ENCODE results near the gene NTRK2. TPM values are rescaled to one million over a fixed set of nuclear protein-coding genes. Genes with fewer than 3 reads are reported as not detected.

Gene NTRK2
- total and polyA plus RNA-seq, 7 donors: 0.46 to 3.0 (median 2.1) TPM

GRCh38 chr9:85036496-85036895, 367.0 kb downstream of the NTRK2 start:
- no peak overlapping the region for H3K27ac ChIP-seq

DNA sequence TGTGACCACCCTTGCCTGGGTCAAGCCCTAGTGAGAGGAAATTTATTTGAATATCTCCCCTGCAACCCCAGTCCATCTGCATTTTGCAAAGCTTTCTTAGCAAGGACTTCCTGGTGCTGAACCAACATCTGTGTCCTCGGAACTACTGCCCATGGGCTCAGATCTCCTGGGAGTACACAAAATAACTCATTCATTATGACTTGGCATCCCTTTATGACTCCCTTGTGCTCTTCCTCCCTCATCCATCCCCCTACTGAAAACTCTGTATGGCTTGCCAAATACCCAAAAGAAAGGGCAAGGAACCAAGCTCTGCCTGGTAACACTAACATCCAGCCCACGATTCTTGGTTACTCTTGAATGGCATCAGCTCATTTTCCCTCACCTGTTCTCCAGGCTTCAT, 368.5 kb downstream of the NTRK2 start:
- intact Hi-C loops (cut with DNase I): no loop called here
- H3K9me3 ChIP-seq: no peaks in the 10 kb centered on the region
- no peak overlapping the region for H3K4me3 ChIP-seq
- TF ChIP-seq POLR2AphosphoS5 (IDR thresholded peaks at IDR 0.05): no peak
- TF ChIP-seq, protein P1, sequence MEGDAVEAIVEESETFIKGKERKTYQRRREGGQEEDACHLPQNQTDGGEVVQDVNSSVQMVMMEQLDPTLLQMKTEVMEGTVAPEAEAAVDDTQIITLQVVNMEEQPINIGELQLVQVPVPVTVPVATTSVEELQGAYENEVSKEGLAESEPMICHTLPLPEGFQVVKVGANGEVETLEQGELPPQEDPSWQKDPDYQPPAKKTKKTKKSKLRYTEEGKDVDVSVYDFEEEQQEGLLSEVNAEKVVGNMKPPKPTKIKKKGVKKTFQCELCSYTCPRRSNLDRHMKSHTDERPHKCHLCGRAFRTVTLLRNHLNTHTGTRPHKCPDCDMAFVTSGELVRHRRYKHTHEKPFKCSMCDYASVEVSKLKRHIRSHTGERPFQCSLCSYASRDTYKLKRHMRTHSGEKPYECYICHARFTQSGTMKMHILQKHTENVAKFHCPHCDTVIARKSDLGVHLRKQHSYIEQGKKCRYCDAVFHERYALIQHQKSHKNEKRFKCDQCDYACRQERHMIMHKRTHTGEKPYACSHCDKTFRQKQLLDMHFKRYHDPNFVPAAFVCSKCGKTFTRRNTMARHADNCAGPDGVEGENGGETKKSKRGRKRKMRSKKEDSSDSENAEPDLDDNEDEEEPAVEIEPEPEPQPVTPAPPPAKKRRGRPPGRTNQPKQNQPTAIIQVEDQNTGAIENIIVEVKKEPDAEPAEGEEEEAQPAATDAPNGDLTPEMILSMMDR (IDR thresholded peaks at IDR 0.05): no peak
- TF ChIP-seq EP300 (IDR thresholded peaks at IDR 0.05): no peak
- no peak for TF ChIP-seq POLR2A (IDR thresholded peaks at IDR 0.05)
- peaks cover 0 to 5% (median 0%) of the 10 kb centered on the region in 3 donors for H3K27me3 ChIP-seq
- H3K36me3 ChIP-seq: no peaks in the 10 kb centered on the region
- no peak for DNase-seq
- H3K4me1 ChIP-seq: no peaks in the 10 kb centered on the region
- H3K27ac ChIP-seq: no peak overlapping the region
- 72 to 78% methylated on average over 2 of the region's 2 CpGs for WGBS, 2 donors

More at GRCh38 chr9:85036496-85036895, 367.0 kb downstream of the NTRK2 start:
- H3K9me3 ChIP-seq: no peaks in the 10 kb centered on the region
- intact Hi-C loops (cut with DNase I): no loop called here
- WGBS, 2 donors: 17 to 32% methylated on average over 2 of the region's 2 CpGs
- no peak for DNase-seq
- no peak for TF ChIP-seq POLR2AphosphoS5 (IDR thresholded peaks at IDR 0.05)
- no peak for TF ChIP-seq EP300 (IDR thresholded peaks at IDR 0.05)
- TF ChIP-seq POLR2A (IDR thresholded peaks at IDR 0.05): no peak
- TF ChIP-seq, protein P1 (IDR thresholded peaks at IDR 0.05): no peak
- no peaks in the 10 kb centered on the region for H3K36me3 ChIP-seq
- H3K4me3 ChIP-seq: no peak overlapping the region
- peaks cover 0 to 5% (median 0%) of the 10 kb centered on the region in 3 donors for H3K27me3 ChIP-seq
- H3K4me1 ChIP-seq: no peaks in the 10 kb centered on the region

DNA sequence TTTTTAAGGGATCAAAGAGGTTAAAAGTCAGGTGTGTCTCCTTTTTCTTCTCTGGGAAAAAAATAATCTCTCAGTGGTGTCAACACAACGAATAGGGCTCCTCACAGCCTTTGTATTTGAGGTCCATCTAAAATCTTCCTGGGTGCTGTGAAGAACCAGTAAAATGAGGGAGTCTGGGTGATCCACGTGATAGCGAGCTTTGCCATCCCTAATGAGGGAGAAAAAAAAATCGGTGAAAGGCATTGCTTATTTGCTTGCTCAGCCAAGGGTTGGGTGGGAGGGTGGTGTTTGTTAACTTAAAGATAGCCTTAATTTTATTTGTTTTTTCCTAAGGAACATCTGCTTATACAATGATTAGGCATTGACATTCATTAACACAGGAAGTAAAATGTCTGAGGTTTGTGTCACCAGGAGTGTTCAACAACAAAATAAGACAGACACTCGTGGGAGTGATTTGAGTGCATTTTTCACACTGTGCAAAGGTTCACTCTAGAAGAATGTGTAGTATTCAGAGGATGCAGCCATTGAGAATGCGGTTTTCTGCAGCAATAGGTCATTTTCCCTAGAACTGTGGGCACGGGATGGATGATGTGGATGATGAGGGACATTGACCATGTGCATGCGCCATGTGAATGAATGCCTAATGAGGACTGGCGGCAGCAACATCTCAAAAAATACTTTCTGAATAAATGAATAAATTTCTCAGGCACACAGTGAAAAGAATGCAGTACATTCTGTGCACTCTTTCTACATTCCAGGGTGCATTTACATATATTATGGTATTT, 369.5 kb downstream of the NTRK2 start:
- TF ChIP-seq EP300 (IDR thresholded peaks at IDR 0.05) (no peak), POLR2A (IDR thresholded peaks at IDR 0.05) (no peak)
- 49 to 62% methylated on average over 9 of the region's 9 CpGs for WGBS, 2 donors
- Histone ChIP-seq H3K27me3 (peaks cover 0 to 5% (median 0%) of the 10 kb centered on the region in 3 donors), H3K9me3 (no peaks in the 10 kb centered on the region), H3K27ac (no peak overlapping the region), H3K4me1 (no peaks in the 10 kb centered on the region), H3K4me3 (no peak overlapping the region), H3K36me3 (no peaks in the 10 kb centered on the region)
- intact Hi-C loops (cut with DNase I): no loop called here
- DNase-seq: no peak

- Histone ChIP-seq H3K36me3 (no peaks in the 10 kb centered on the region), H3K27ac (no peak overlapping the region), H3K27me3 (peaks cover 0 to 5% (median 0%) of the 10 kb centered on the region in 3 donors), H3K4me3 (no peak overlapping the region), H3K9me3 (no peaks in the 10 kb centered on the region), H3K4me1 (no peaks in the 10 kb centered on the region)
- intact Hi-C loops (cut with DNase I): no loop called here
- TF ChIP-seq POLR2A (IDR thresholded peaks at IDR 0.05): no peak
- TF ChIP-seq, protein P1 (IDR thresholded peaks at IDR 0.05): no peak
- no peak for DNase-seq
- 91 to 93% methylated on average over 7 of the region's 7 CpGs for WGBS, 2 donors
These were observed 370.6 kb downstream of the NTRK2 start for GRCh38 chr9:85040146-85040545.

DNA sequence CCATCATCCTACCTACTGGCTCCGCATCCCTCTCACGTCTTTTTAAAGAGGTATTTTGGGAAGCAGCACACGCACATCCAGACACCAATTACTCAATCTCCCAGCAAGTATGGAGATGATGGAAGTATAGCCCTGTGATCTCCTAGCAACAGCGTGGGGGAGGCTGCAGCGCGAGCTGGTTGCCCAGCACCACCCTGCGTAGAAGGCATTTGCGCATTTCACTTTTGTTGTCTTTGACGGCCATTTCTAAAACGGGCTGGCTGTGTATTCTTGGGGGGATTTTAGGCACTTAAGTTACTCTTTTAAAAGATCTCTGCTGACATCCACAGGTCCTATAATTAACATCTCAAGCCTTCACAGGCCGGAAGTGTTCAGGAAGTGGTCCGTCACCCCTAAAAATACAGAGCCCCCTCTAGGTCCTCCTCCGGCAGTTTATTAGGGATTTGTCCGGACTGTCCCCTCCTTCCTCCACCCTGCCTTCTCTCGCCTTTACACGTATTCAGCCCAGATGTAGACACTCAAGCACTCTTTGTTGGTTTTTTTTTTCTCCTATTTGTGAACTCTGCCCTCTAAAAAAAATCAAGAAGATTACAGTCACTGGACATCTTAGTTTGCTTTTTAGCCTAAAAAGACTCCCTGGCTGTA, 371.4 kb downstream of the NTRK2 start:
- no peaks in the 10 kb centered on the region for H3K9me3 ChIP-seq
- TF ChIP-seq EP300 (IDR thresholded peaks at IDR 0.05) (no peak), POLR2A (IDR thresholded peaks at IDR 0.05) (no peak), POLR2AphosphoS5 (IDR thresholded peaks at IDR 0.05) (no peak)
- TF ChIP-seq, protein P1 (IDR thresholded peaks at IDR 0.05): no peak
- no peak overlapping the region for H3K4me3 ChIP-seq
- no peaks in the 10 kb centered on the region for H3K4me1 ChIP-seq
- intact Hi-C loops (cut with DNase I): no loop called here
- H3K27me3 ChIP-seq: peaks cover 0 to 5% (median 0%) of the 10 kb centered on the region in 3 donors
- 48 to 73% methylated on average over 16 of the region's 16 CpGs for WGBS, 2 donors
- no peak for DNase-seq
- no peak overlapping the region for H3K27ac ChIP-seq
- H3K36me3 ChIP-seq: no peaks in the 10 kb centered on the region
